Tibial artery (tissue), 4 donors: Measurements from ENCODE around the gene PCDH15.

ENCODE experiments used
- DNase-seq, 2 donors: peaks; one replicate each; pipeline ENCODE4 v3.0.0-alpha.2; 2019
- H3K27ac ChIP-seq, 2 donors: fragments of 200-600 bp; sonication (generic) in 1 of 2; 1 replicate in 1 of 2; 2 replicates in 1 of 2; pipeline ENCODE4 v1.5.1; 2018 to 2019; ENCODE audit warnings: mild to moderate bottlenecking in 1 of 2
- H3K27me3 ChIP-seq, 2 donors: fragments of 200-600 bp; sonication (generic) in 1 of 2; one replicate each; pipeline versions ENCODE4 v1.5.1 to v1.6.0; 2016 to 2019
- H3K36me3 ChIP-seq, 3 donors: fragments of 200-600 bp; sonication (generic) in 2 of 3; one replicate each; pipeline ENCODE4 v1.5.1; 2016 to 2019; ENCODE audit warnings: mild to moderate bottlenecking in 2 of 3
- H3K4me1 ChIP-seq, 4 donors: fragments of 200-600 bp; sonication (generic) in 2 of 4; 1 replicate in 3 of 4; 2 replicates in 1 of 4; pipeline ENCODE4 v1.5.1; 2016 to 2019
- H3K4me3 ChIP-seq, 2 donors: fragments of 200-600 bp; sonication (generic) in 1 of 2; 1 replicate in 1 of 2; 2 replicates in 1 of 2; pipeline ENCODE4 v1.5.1; 2018 to 2019; ENCODE audit warnings: mild to moderate bottlenecking in 2 of 2
- H3K9me3 ChIP-seq, 3 donors: fragments of 200-600 bp; sonication (generic) in 1 of 3; one replicate each; pipeline ENCODE4 v1.5.1; 2016 to 2019
- CTCF ChIP-seq, 2 experiments: fragments of 200-600 bp in 1 of 2; fragments of 450-650 bp in 1 of 2; IDR thresholded peaks; one replicate each; pipeline ENCODE4 v1.5.1; 2017 to 2019; ENCODE audit warnings: antibody characterized with exemption in 2 of 2, mild to moderate bottlenecking in 1 of 2, moderate library complexity in 1 of 2
- intact Hi-C: fragments of 100-400 bp; cut with DNase I; formaldehyde crosslinking; loops from one replicate; pipeline ENCODE4 v1.15.0; 2023; ENCODE audit warnings: low total_unique reads

PCDH15 gene

GRCh38 chr10:53997953-53998352, 803.1 kb downstream of the PCDH15 start:
- Histone ChIP-seq H3K9me3 (no peaks in the 10 kb centered on the region), H3K27ac (no peak overlapping the region), H3K36me3 (no peaks in the 10 kb centered on the region), H3K4me1 (no peaks in the 10 kb centered on the region), H3K27me3 (no peaks in the 10 kb centered on the region), H3K4me3 (no peak overlapping the region)
- intact Hi-C loops = no loop called here
- no peak for TF ChIP-seq CTCF (IDR thresholded peaks at IDR 0.05)
- no peak for DNase-seq

DNA sequence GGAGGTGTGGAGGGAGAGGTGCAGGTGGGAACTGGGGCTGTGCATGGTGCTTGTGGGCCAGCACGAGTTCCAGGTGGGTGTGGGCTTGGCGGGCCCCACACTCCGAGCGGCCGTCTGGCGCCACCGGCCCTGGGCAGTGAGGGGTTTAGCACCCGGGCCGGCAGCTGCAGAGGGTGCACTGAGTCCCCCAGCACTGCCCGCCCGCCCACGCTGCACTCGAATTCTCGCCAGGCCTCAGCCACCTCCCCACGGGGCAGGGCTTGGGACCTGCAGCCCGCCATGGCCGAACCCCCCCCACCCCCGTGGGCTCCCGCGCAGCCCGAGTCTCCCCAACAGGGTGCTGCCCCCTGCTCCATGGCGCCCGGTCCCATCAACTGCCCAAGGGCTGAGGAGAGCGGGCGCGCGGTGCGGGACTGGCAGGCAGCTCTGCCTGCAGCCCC, 810.2 kb downstream of the PCDH15 start:
- Histone ChIP-seq H3K9me3 (no peaks in the 10 kb centered on the region), H3K4me1 (no peaks in the 10 kb centered on the region), H3K27ac (no peak overlapping the region), H3K4me3 (no peak overlapping the region), H3K36me3 (no peaks in the 10 kb centered on the region), H3K27me3 (no peaks in the 10 kb centered on the region)
- intact Hi-C loops = no loop called here
- no peak for DNase-seq
- TF ChIP-seq CTCF (IDR thresholded peaks at IDR 0.05) = no peak

- no peak overlapping the region for H3K4me3 ChIP-seq
- no peaks in the 10 kb centered on the region for H3K36me3 ChIP-seq
- DNase-seq = no peak
- no peak overlapping the region for H3K27ac ChIP-seq
- no peaks in the 10 kb centered on the region for H3K27me3 ChIP-seq
- no peaks in the 10 kb centered on the region for H3K9me3 ChIP-seq
- no peak for TF ChIP-seq CTCF (IDR thresholded peaks at IDR 0.05)
- intact Hi-C loops = no loop called here
- H3K4me1 ChIP-seq = no peaks in the 10 kb centered on the region
These were observed 817.6 kb downstream of the PCDH15 start for GRCh38 chr10:53983431-53983830.

GRCh38 chr10:53980210-53980609, 820.8 kb downstream of the PCDH15 start:
- Histone ChIP-seq H3K27ac (no peak overlapping the region), H3K36me3 (no peaks in the 10 kb centered on the region), H3K4me1 (no peaks in the 10 kb centered on the region), H3K27me3 (no peaks in the 10 kb centered on the region), H3K9me3 (no peaks in the 10 kb centered on the region), H3K4me3 (no peak overlapping the region)
- no peak for DNase-seq
- no peak for TF ChIP-seq CTCF (IDR thresholded peaks at IDR 0.05)
- intact Hi-C loops = no loop called here

- no peak overlapping the region for H3K27ac ChIP-seq
- H3K4me3 ChIP-seq = no peak overlapping the region
- H3K9me3 ChIP-seq = no peaks in the 10 kb centered on the region
- no peaks in the 10 kb centered on the region for H3K36me3 ChIP-seq
- no peak for TF ChIP-seq CTCF (IDR thresholded peaks at IDR 0.05)
- no peak for DNase-seq
- intact Hi-C loops = no loop called here
- H3K4me1 ChIP-seq = no peaks in the 10 kb centered on the region
- H3K27me3 ChIP-seq = no peaks in the 10 kb centered on the region
These were observed 822.7 kb downstream of the PCDH15 start for GRCh38 chr10:53978301-53978700.

- Histone ChIP-seq H3K27me3 (no peaks in the 10 kb centered on the region), H3K27ac (no peak overlapping the region), H3K4me3 (no peak overlapping the region), H3K4me1 (no peaks in the 10 kb centered on the region), H3K9me3 (no peaks in the 10 kb centered on the region), H3K36me3 (no peaks in the 10 kb centered on the region)
- DNase-seq = no peak
- no peak for TF ChIP-seq CTCF (IDR thresholded peaks at IDR 0.05)
- intact Hi-C loops = no loop called here
These were observed 823.8 kb downstream of the PCDH15 start for GRCh38 chr10:53977267-53977666.
